WTC11 (cell line): ENCODE measurements around the gene CD28. TPM values are rescaled to one million over a fixed set of nuclear protein-coding genes. Genes with fewer than 3 reads are reported as not detected.

ENCODE experiments used
- ATAC-seq: fragments of 200-7000 bp; cut with Tn5 transposase; 2 replicates; pipeline ENCODE4 v1.10.0; 2021; ENCODE audit warnings: mild to moderate bottlenecking, moderate library complexity
- CTCF ChIA-PET: fragments of 300-600 bp; sonication (Branson Sonifier 250); formaldehyde crosslinking; loops from one replicate; lab custom pipeline; 2021; ENCODE audit warnings: antibody characterized with exemption; lab: Charles Lee
- POLR2A ChIA-PET: fragments of 350-600 bp; sonication (Branson Sonifier 250); formaldehyde crosslinking; loops from one replicate; lab custom pipeline; 2021; ENCODE audit warnings: antibody characterized with exemption; lab: Charles Lee
- DNase-seq: peaks from one replicate; pipeline ENCODE4 v3.0.0; 2021; ENCODE audit warnings: low spot score
- H3K27ac Mint-ChIP-seq: 2 replicates; pipeline ENCODE4 v1.8.0; 2021; ENCODE audit warnings: mixed read lengths
- H3K27me3 Mint-ChIP-seq: 2 replicates; pipeline ENCODE4 v1.8.0; 2021; ENCODE audit warnings: low read depth, mild to moderate bottlenecking, moderate library complexity, mixed read lengths
- H3K36me3 Mint-ChIP-seq: 2 replicates; pipeline ENCODE4 v1.8.0; 2021; ENCODE audit warnings: mixed read lengths
- H3K4me1 Mint-ChIP-seq: 2 replicates; pipeline ENCODE4 v1.8.0; 2022; ENCODE audit warnings: mixed read lengths
- H3K4me3 Mint-ChIP-seq: 2 replicates; pipeline ENCODE4 v1.8.0; 2021; ENCODE audit warnings: mild to moderate bottlenecking, moderate library complexity, mixed read lengths
- H3K9me3 Mint-ChIP-seq: 2 replicates; pipeline ENCODE4 v1.8.0; 2021; ENCODE audit warnings: mixed read lengths
- AFF4 ChIP-seq: sonication (generic); formaldehyde crosslinking; IDR thresholded peaks from 2 replicates; pipeline ENCODE4 v1.8.1; 2023; ENCODE audit warnings: mild to moderate bottlenecking, missing genetic modification reagents, borderline replicate concordance
- CDX4 ChIP-seq: fragments of 250-450 bp; sonication (Bioruptor Pico); IDR thresholded peaks from 2 replicates; pipeline ENCODE4 v1.9.0; 2021; ENCODE audit warnings: moderate library complexity, mild to moderate bottlenecking, inconsistent platforms, borderline replicate concordance
- CREB1 ChIP-seq: sonication (generic); formaldehyde crosslinking; IDR thresholded peaks from 2 replicates; pipeline ENCODE4 v1.8.0; 2023; ENCODE audit warnings: mild to moderate bottlenecking, missing genetic modification reagents
- CREM ChIP-seq: sonication (generic); formaldehyde crosslinking; IDR thresholded peaks from 2 replicates; pipeline ENCODE4 v1.8.1; 2022; ENCODE audit warnings: mild to moderate bottlenecking, missing genetic modification reagents, moderate library complexity
- E2F5 ChIP-seq: sonication (generic); formaldehyde crosslinking; IDR thresholded peaks from 2 replicates; pipeline ENCODE4 v1.8.1; 2022; ENCODE audit warnings: mild to moderate bottlenecking, moderate library complexity, missing genetic modification reagents
- FOXK1 ChIP-seq: sonication (generic); formaldehyde crosslinking; IDR thresholded peaks from 2 replicates; pipeline ENCODE4 v1.8.0; 2022; ENCODE audit warnings: mild to moderate bottlenecking, moderate library complexity, missing genetic modification reagents
- GABPB1 ChIP-seq: sonication (generic); formaldehyde crosslinking; IDR thresholded peaks from 2 replicates; pipeline ENCODE4 v1.8.1; 2023; ENCODE audit warnings: mild to moderate bottlenecking, missing genetic modification reagents
- GRHL2 ChIP-seq: fragments of 250-450 bp; sonication (Bioruptor Pico); IDR thresholded peaks from 2 replicates; pipeline ENCODE4 v1.8.0; 2022; ENCODE audit warnings: mild to moderate bottlenecking, moderate library complexity; ENCODE audit not compliant: insufficient replicate concordance, severe bottlenecking
- IRF1 ChIP-seq: sonication (generic); formaldehyde crosslinking; IDR thresholded peaks from 2 replicates; pipeline ENCODE4 v1.8.0; 2023; ENCODE audit warnings: missing genetic modification reagents
- MYBL2 ChIP-seq: sonication (generic); formaldehyde crosslinking; IDR thresholded peaks from 2 replicates; pipeline ENCODE4 v1.8.1; 2023; ENCODE audit warnings: mild to moderate bottlenecking, moderate library complexity, missing genetic modification reagents
- NFE2L1 ChIP-seq: sonication (generic); formaldehyde crosslinking; IDR thresholded peaks from 2 replicates; pipeline ENCODE4 v1.8.1; 2023; ENCODE audit warnings: missing genetic modification reagents
- NR1H2 ChIP-seq: sonication (generic); formaldehyde crosslinking; IDR thresholded peaks from 2 replicates; pipeline ENCODE4 v1.9.0; 2021; ENCODE audit warnings: mild to moderate bottlenecking, moderate library complexity, missing genetic modification reagents
- PRRX2 ChIP-seq: fragments of 250-450 bp; sonication (Bioruptor Pico); IDR thresholded peaks from 2 replicates; pipeline ENCODE4 v1.8.0; 2021; ENCODE audit warnings: mild to moderate bottlenecking
- RELA ChIP-seq: sonication (generic); formaldehyde crosslinking; IDR thresholded peaks from 2 replicates; pipeline ENCODE4 v1.8.1; 2022; ENCODE audit warnings: missing genetic modification reagents, mild to moderate bottlenecking, borderline replicate concordance
- SOX15 ChIP-seq: fragments of 250-450 bp; sonication (Bioruptor Pico); IDR thresholded peaks from 2 replicates; pipeline ENCODE4 v1.9.0; 2021; ENCODE audit warnings: mild to moderate bottlenecking
- TEAD1 ChIP-seq: sonication (generic); formaldehyde crosslinking; IDR thresholded peaks from 2 replicates; pipeline ENCODE4 v1.8.0; 2022; ENCODE audit warnings: mild to moderate bottlenecking, missing genetic modification reagents
- TEAD4 ChIP-seq: sonication (generic); formaldehyde crosslinking; IDR thresholded peaks from 2 replicates; pipeline ENCODE4 v1.8.0; 2022; ENCODE audit warnings: mild to moderate bottlenecking, missing genetic modification reagents
- USF1 ChIP-seq: sonication (generic); formaldehyde crosslinking; IDR thresholded peaks from 2 replicates; pipeline ENCODE4 v1.8.0; 2022; ENCODE audit warnings: mild to moderate bottlenecking, missing genetic modification reagents
- USF2 ChIP-seq: sonication (generic); formaldehyde crosslinking; IDR thresholded peaks from 2 replicates; pipeline ENCODE4 v1.8.1; 2023; ENCODE audit warnings: mild to moderate bottlenecking, missing genetic modification reagents, moderate library complexity
- ZNF121 ChIP-seq: sonication (generic); formaldehyde crosslinking; IDR thresholded peaks from 2 replicates; pipeline ENCODE4 v1.8.0; 2023; ENCODE audit warnings: missing genetic modification reagents
- ZNF138 ChIP-seq: sonication (generic); formaldehyde crosslinking; conservative IDR thresholded peaks from 2 replicates; pipeline ENCODE4 v1.8.1; 2022; ENCODE audit warnings: mild to moderate bottlenecking, moderate library complexity, missing genetic modification reagents
- ZNF232 ChIP-seq: sonication (generic); formaldehyde crosslinking; IDR thresholded peaks from 2 replicates; pipeline ENCODE4 v1.8.0; 2022; ENCODE audit warnings: mild to moderate bottlenecking, missing genetic modification reagents
- ZNF416 ChIP-seq: fragments of 250-450 bp; sonication (Bioruptor Pico); IDR thresholded peaks from 2 replicates; pipeline ENCODE4 v1.9.0; 2021; ENCODE audit warnings: mild to moderate bottlenecking, inconsistent platforms
- total RNA-seq: library from RNA; stranded (reverse); gene quantifications from 3 replicates; pipeline ENCODE4 v1.2.3, GENCODE V29; 2021

The CD28 gene
- total RNA-seq, 1 experiment from 2014 or later, result 0.11 TPM

- no peak for TF ChIP-seq USF1 (CRISPR knock-in tag)
- TF ChIP-seq CREB1 (CRISPR knock-in tag), result no peak
Measured at GRCh38 chr2:203682688-203683130, 23.7 kb upstream of the CD28 start (continued).

GRCh38 chr2:203683421-203683820 is 23.0 kb upstream of the CD28 start:
- no peaks in the 10 kb centered on the region for H3K9me3 Mint-ChIP-seq
- DNase-seq, result no peak
- no peak overlapping the region for H3K27ac Mint-ChIP-seq
- peaks cover 6% of the 10 kb centered on the region; the same call in 1 of the 2 replicates for H3K27me3 Mint-ChIP-seq
- no peak for TF ChIP-seq MYBL2
- no peak for TF ChIP-seq GABPB1
- TF ChIP-seq ZNF232, result no peak
- TF ChIP-seq ZNF121, result no peak
- no peak for TF ChIP-seq PRRX2 (CRISPR knock-in tag)
- no peak for TF ChIP-seq E2F5 (CRISPR knock-in tag)
- no peak for TF ChIP-seq ZNF138 (CRISPR knock-in tag)
- no peak for TF ChIP-seq NR1H2 (CRISPR knock-in tag)
- TF ChIP-seq USF2 (CRISPR knock-in tag), result no peak
- no peak for TF ChIP-seq CREB1 (CRISPR knock-in tag)
- TF ChIP-seq NFE2L1, result no peak
- no peak for TF ChIP-seq SOX15 (CRISPR knock-in tag)
- no peak for TF ChIP-seq TEAD4
- no peak for TF ChIP-seq CREM (CRISPR knock-in tag)
- no peak for TF ChIP-seq ZNF416
- TF ChIP-seq FOXK1 (CRISPR knock-in tag), result no peak
- no peak for TF ChIP-seq GRHL2 (CRISPR knock-in tag)
- no peak for TF ChIP-seq IRF1
- no peaks in the 10 kb centered on the region for H3K36me3 Mint-ChIP-seq
- peaks cover under 1% of the 10 kb centered on the region for H3K4me1 Mint-ChIP-seq
- POLR2A ChIA-PET, result interaction anchor here (0.5 kb wide), 1 partner anchor 190 kb away, joined by 3 read pairs; no protein-coding TSS in a partner anchor
- ATAC-seq, result no peak
- CTCF ChIA-PET, result no interaction called here
- no peak overlapping the region for H3K4me3 Mint-ChIP-seq

- CTCF ChIA-PET, result no interaction called here
- Mint-ChIP-seq H3K27ac (no peak overlapping the region), H3K36me3 (no peaks in the 10 kb centered on the region), H3K4me1 (peaks cover 7% of the 10 kb centered on the region), H3K27me3 (peaks cover 6% of the 10 kb centered on the region; the same call in 1 of the 2 replicates), H3K9me3 (no peaks in the 10 kb centered on the region), H3K4me3 (no peak overlapping the region)
- no peak for DNase-seq
- POLR2A ChIA-PET, result interaction anchor here (0.5 kb wide), 1 partner anchor 191 kb away, joined by 3 read pairs; no protein-coding TSS in a partner anchor
- ATAC-seq, result no peak
- TF ChIP-seq RELA, result no peak
- no peak for TF ChIP-seq AFF4 (CRISPR knock-in tag)
- no peak for TF ChIP-seq CDX4 (CRISPR knock-in tag)
- no peak for TF ChIP-seq TEAD1 (CRISPR knock-in tag)
Measured at GRCh38 chr2:203683932-203684556, 22.4 kb upstream of the CD28 start.
